Activated naive CD8-positive, alpha-beta T cell (primary cell): ENCODE measurements around the gene CNOT10.
"Not testable (repeated sequence)": the region's sequence is repeated elsewhere in the genome, so short reads cannot be mapped to it uniquely, and the experiment has no call there.

Experiments used
- H3K27ac Mint-ChIP-seq: one replicate; pipeline ENCODE4 v1.8.0; 2021; ENCODE audit warnings: mixed read lengths
- H3K27me3 Mint-ChIP-seq: one replicate; pipeline ENCODE4 v1.8.0; 2021; ENCODE audit warnings: mixed read lengths
- H3K36me3 Mint-ChIP-seq: one replicate; pipeline ENCODE4 v1.8.0; 2021; ENCODE audit warnings: mixed read lengths
- H3K4me1 Mint-ChIP-seq: one replicate; pipeline ENCODE4 v1.8.0; 2021; ENCODE audit warnings: low read depth, mixed read lengths
- H3K4me3 Mint-ChIP-seq: one replicate; pipeline ENCODE4 v1.8.0; 2021; ENCODE audit warnings: mild to moderate bottlenecking, mixed read lengths
- H3K9me3 Mint-ChIP-seq: one replicate; pipeline ENCODE4 v1.8.0; 2021; ENCODE audit warnings: low read depth, mixed read lengths

The CNOT10 gene

GRCh38 chr3:32758375-32758753 is 73.4 kb downstream of the CNOT10 start:
- Mint-ChIP-seq H3K36me3 (peaks cover 10% of the 10 kb centered on the region), H3K4me3 (no peak overlapping the region), H3K27ac (no peak overlapping the region), H3K9me3 (no peaks in the 10 kb centered on the region), H3K27me3 (no peaks in the 10 kb centered on the region), H3K4me1 (peaks cover 1% of the 10 kb centered on the region)

GRCh38 chr3:32759342-32759741 is 74.4 kb downstream of the CNOT10 start:
- peaks cover 1% of the 10 kb centered on the region for H3K4me1 Mint-ChIP-seq
- peaks cover 6% of the 10 kb centered on the region for H3K36me3 Mint-ChIP-seq
- H3K27me3 Mint-ChIP-seq: no peaks in the 10 kb centered on the region
- no peak overlapping the region for H3K27ac Mint-ChIP-seq
- H3K9me3 Mint-ChIP-seq: no peaks in the 10 kb centered on the region
- no peak overlapping the region for H3K4me3 Mint-ChIP-seq

- Mint-ChIP-seq H3K4me1 (no peaks in the 10 kb centered on the region), H3K36me3 (no peaks in the 10 kb centered on the region), H3K9me3 (no peaks in the 10 kb centered on the region)
These were observed 79.5 kb downstream of the CNOT10 start for GRCh38 chr3:32764481-32764880.

GRCh38 chr3:32778389-32778788 is 93.4 kb downstream of the CNOT10 start:
- H3K4me3 Mint-ChIP-seq: no peak overlapping the region
- H3K9me3 Mint-ChIP-seq: no peaks in the 10 kb centered on the region
- H3K27ac Mint-ChIP-seq: no peak overlapping the region

More at GRCh38 chr3:32764481-32764880, 79.5 kb downstream of the CNOT10 start:
- H3K27ac Mint-ChIP-seq: no peak overlapping the region
- no peak overlapping the region for H3K4me3 Mint-ChIP-seq
- no peaks in the 10 kb centered on the region for H3K27me3 Mint-ChIP-seq

GRCh38 chr3:32780071-32780734 is 95.2 kb downstream of the CNOT10 start:
- Mint-ChIP-seq H3K27ac (no peak overlapping the region), H3K27me3 (peaks cover 3% of the 10 kb centered on the region), H3K4me3 (peak overlapping the region; percentile 56), H3K36me3 (peaks cover 3% of the 10 kb centered on the region), H3K4me1 (peaks cover 4% of the 10 kb centered on the region), H3K9me3 (no peaks in the 10 kb centered on the region)

More at GRCh38 chr3:32778389-32778788, 93.4 kb downstream of the CNOT10 start:
- peaks cover 3% of the 10 kb centered on the region for H3K36me3 Mint-ChIP-seq
- H3K4me1 Mint-ChIP-seq: peaks cover 4% of the 10 kb centered on the region
- peaks cover 3% of the 10 kb centered on the region for H3K27me3 Mint-ChIP-seq

- Mint-ChIP-seq H3K36me3 (peaks cover 3% of the 10 kb centered on the region), H3K27me3 (peaks cover 3% of the 10 kb centered on the region), H3K4me3 (peak overlapping the region; percentile 92), H3K27ac (peak overlapping the region; percentile 46), H3K9me3 (no peaks in the 10 kb centered on the region), H3K4me1 (peaks cover 4% of the 10 kb centered on the region)
These were observed 95.8 kb downstream of the CNOT10 start for GRCh38 chr3:32780735-32781210.

- Mint-ChIP-seq H3K27ac (peak overlapping the region; percentile 46), H3K9me3 (no peaks in the 10 kb centered on the region), H3K36me3 (peaks cover 3% of the 10 kb centered on the region), H3K27me3 (peaks cover 3% of the 10 kb centered on the region), H3K4me3 (peak overlapping the region; percentile 92), H3K4me1 (peaks cover 4% of the 10 kb centered on the region)
These were observed 96.4 kb downstream of the CNOT10 start for GRCh38 chr3:32781211-32781968.

- H3K27me3 Mint-ChIP-seq, H3K36me3 Mint-ChIP-seq, H3K4me1 Mint-ChIP-seq, H3K27ac Mint-ChIP-seq, H3K9me3 Mint-ChIP-seq: not testable (repeated sequence)
- peak overlapping the region; percentile 72 for H3K4me3 Mint-ChIP-seq
These were observed 96.9 kb downstream of the CNOT10 start for GRCh38 chr3:32781969-32782270.

GRCh38 chr3:32782407-32782806 is 97.4 kb downstream of the CNOT10 start:
- Mint-ChIP-seq H3K4me3 (peak overlapping the region; percentile 72), H3K27ac (no peak overlapping the region), H3K9me3 (no peaks in the 10 kb centered on the region), H3K27me3 (peaks cover 4% of the 10 kb centered on the region), H3K4me1 (peaks cover 4% of the 10 kb centered on the region), H3K36me3 (peaks cover 3% of the 10 kb centered on the region)

- no peaks in the 10 kb centered on the region for H3K4me1 Mint-ChIP-seq
- no peak overlapping the region for H3K4me3 Mint-ChIP-seq
- no peaks in the 10 kb centered on the region for H3K36me3 Mint-ChIP-seq
- no peaks in the 10 kb centered on the region for H3K9me3 Mint-ChIP-seq
- peaks cover 1% of the 10 kb centered on the region for H3K27me3 Mint-ChIP-seq
- no peak overlapping the region for H3K27ac Mint-ChIP-seq
These were observed 106.8 kb downstream of the CNOT10 start for GRCh38 chr3:32791833-32792232.

GRCh38 chr3:32794487-32795308 is 109.7 kb downstream of the CNOT10 start:
- Mint-ChIP-seq H3K36me3 (no peaks in the 10 kb centered on the region), H3K27ac (no peak overlapping the region), H3K4me1 (no peaks in the 10 kb centered on the region), H3K27me3 (no peaks in the 10 kb centered on the region), H3K9me3 (no peaks in the 10 kb centered on the region), H3K4me3 (no peak overlapping the region)

- H3K9me3 Mint-ChIP-seq, H3K4me3 Mint-ChIP-seq, H3K4me1 Mint-ChIP-seq, H3K27ac Mint-ChIP-seq, H3K27me3 Mint-ChIP-seq, H3K36me3 Mint-ChIP-seq: not testable (repeated sequence)
These were observed 111.5 kb downstream of the CNOT10 start for GRCh38 chr3:32796384-32796950.

GRCh38 chr3:32797776-32798175 is 112.8 kb downstream of the CNOT10 start:
- no peak overlapping the region for H3K27ac Mint-ChIP-seq
- no peaks in the 10 kb centered on the region for H3K9me3 Mint-ChIP-seq
- H3K4me3 Mint-ChIP-seq: no peak overlapping the region
- no peaks in the 10 kb centered on the region for H3K36me3 Mint-ChIP-seq
- H3K27me3 Mint-ChIP-seq: no peaks in the 10 kb centered on the region
- no peaks in the 10 kb centered on the region for H3K4me1 Mint-ChIP-seq

- not testable (repeated sequence) for H3K27ac Mint-ChIP-seq, H3K9me3 Mint-ChIP-seq, H3K4me3 Mint-ChIP-seq, H3K27me3 Mint-ChIP-seq, H3K36me3 Mint-ChIP-seq, H3K4me1 Mint-ChIP-seq
These were observed 116.5 kb downstream of the CNOT10 start for GRCh38 chr3:32801440-32801839.

GRCh38 chr3:32813180-32813579 is 128.2 kb downstream of the CNOT10 start:
- H3K9me3 Mint-ChIP-seq: no peaks in the 10 kb centered on the region
- no peak overlapping the region for H3K27ac Mint-ChIP-seq
- no peaks in the 10 kb centered on the region for H3K36me3 Mint-ChIP-seq
- H3K4me1 Mint-ChIP-seq: peaks cover 19% of the 10 kb centered on the region
- peaks cover 7% of the 10 kb centered on the region for H3K27me3 Mint-ChIP-seq
- no peak overlapping the region for H3K4me3 Mint-ChIP-seq
